K562 (cell line): ENCODE data around the gene AGO4. TPM values are rescaled to one million over a fixed set of nuclear protein-coding genes. Genes with fewer than 3 reads are reported as not detected.
A peak's percentile ranks its signal among the peaks of the same experiment; 100 is the strongest.

Source experiments
- BRF1 ChIP-seq: IDR thresholded peaks from 3 replicates; pipeline ENCODE4 v1.6.1; 2011; ENCODE audit warnings: borderline replicate concordance, mild to moderate bottlenecking; ENCODE audit not compliant: insufficient read length; ENCODE audit errors: extremely low read depth
- ESRRA ChIP-seq: fragments of 450-650 bp; IDR thresholded peaks from 2 replicates; pipeline ENCODE4 v1.6.1; 2014; ENCODE audit warnings: low read depth, mild to moderate bottlenecking, moderate library complexity, borderline replicate concordance
- GABPA ChIP-seq: fragments of 200-800 bp; sonication (Bioruptor generic); conservative IDR thresholded peaks from 2 replicates; pipeline ENCODE4 v1.6.1; 2016; ENCODE audit warnings: low read depth, missing genetic modification characterization, missing compliant biosample characterization
- HMG20A ChIP-seq: fragments of 450-650 bp; formaldehyde crosslinking; conservative IDR thresholded peaks from 2 replicates; pipeline ENCODE4 v1.4.0; 2020; ENCODE audit warnings: mild to moderate bottlenecking, mixed read lengths
- NEUROD1 ChIP-seq: fragments of 150-350 bp; IDR thresholded peaks from 2 replicates; pipeline ENCODE4 v1.6.1; 2014; ENCODE audit warnings: borderline replicate concordance, low read length, low read depth; ENCODE audit not compliant: partially characterized antibody
- PCBP2 ChIP-seq: fragments of 200-400 bp; formaldehyde crosslinking; IDR thresholded peaks from 2 replicates; pipeline ENCODE4 v1.6.1; 2018; ENCODE audit warnings: low read length, low read depth, mild to moderate bottlenecking, moderate library complexity; ENCODE audit not compliant: poor library complexity, severe bottlenecking
- PPARD ChIP-seq: fragments of 250-450 bp; sonication (Bioruptor Pico); IDR thresholded peaks from 2 replicates; pipeline ENCODE4 v1.8.0; 2022; ENCODE audit warnings: inconsistent platforms, mild to moderate bottlenecking, moderate library complexity
- PRPF4 ChIP-seq: fragments of 200-400 bp; formaldehyde crosslinking; IDR thresholded peaks from one replicate; pipeline ENCODE4 v1.6.1; 2017; ENCODE audit warnings: low read length, low read depth, mild to moderate bottlenecking; ENCODE audit not compliant: insufficient read depth, poor library complexity, severe bottlenecking
- PTRF ChIP-seq: fragments of 450-650 bp; IDR thresholded peaks from 2 replicates; pipeline ENCODE4 v1.6.1; 2016; ENCODE audit warnings: mild to moderate bottlenecking, missing genetic modification characterization, missing compliant biosample characterization
- SRF ChIP-seq, 2 experiments: fragments of 250-450, 450-650 bp in 1 of 2; sonication (Bioruptor Pico) in 1 of 2; sonication (generic) in 1 of 2; formaldehyde crosslinking; IDR thresholded peaks; 2 replicates each; pipeline versions ENCODE4 v1.5.0 to v1.5.1; 2020 to 2022; ENCODE audit warnings: mild to moderate bottlenecking in 1 of 2, missing genetic modification reagents in 1 of 2
- ZNF274 ChIP-seq: IDR thresholded peaks from 2 replicates; pipeline ENCODE4 v1.6.1; 2011; ENCODE audit warnings: low read depth, mild to moderate bottlenecking, low read length, moderate library complexity, borderline replicate concordance
- polyA plus RNA-seq, 8 experiments: library from polyadenylated mRNA; depleted of rRNA in 4 of 8; stranded (reverse) in 5 of 8; unstranded in 3 of 8; fragments of >200 nt; fragmentation: Nextera tagmentation in 2 of 8; fragmentation: Illumina TruSeq in 1 of 8; extraction: Ambion mirVana in 2 of 8; extraction: Trizol in 1 of 8; gene quantifications; 2 replicates each; pipeline versions ENCODE4 v1.2.1 to v1.2.3, GENCODE V29; 2011 to 2014; ENCODE audit warnings: inconsistent platforms in 1 of 8, missing spikeins in 1 of 8
- total RNA-seq, 7 experiments: library from RNA; depleted of rRNA in 6 of 7; stranded (reverse); fragments of >200 nt in 6 of 7; fragmentation: Illumina TruSeq in 2 of 7; extraction: Trizol in 2 of 7; gene quantifications; 2 replicates each; pipeline versions ENCODE4 v1.2.1 to v1.2.3, GENCODE V29; 2011 to 2021; ENCODE audit warnings: low replicate concordance in 1 of 7
- TF ChIP-seq, protein P1 (sequence below): sonication (generic); formaldehyde crosslinking; IDR thresholded peaks from 2 replicates; pipeline ENCODE4 v1.8.1; 2023; ENCODE audit warnings: mild to moderate bottlenecking, missing genetic modification reagents
- TF ChIP-seq, protein P2 (sequence below): fragments of 450-650 bp; IDR thresholded peaks from 2 replicates; pipeline ENCODE4 v1.7.0; 2016; ENCODE audit warnings: borderline replicate concordance
- TF ChIP-seq, protein P3 (sequence below): fragments of 450-650 bp; formaldehyde crosslinking; IDR thresholded peaks from 2 replicates; pipeline ENCODE4 v1.4.0; 2022; ENCODE audit warnings: missing genetic modification characterization
- TF ChIP-seq, protein P4 (sequence below): fragments of 250-450 bp; sonication (Bioruptor Pico); IDR thresholded peaks from 2 replicates; pipeline ENCODE4 v1.4.0; 2020
- TF ChIP-seq, protein P5 (sequence below): fragments of 150-350 bp; IDR thresholded peaks from 2 replicates; pipeline ENCODE4 v1.6.1; 2014; ENCODE audit warnings: low read depth, mild to moderate bottlenecking, low read length, borderline replicate concordance

Gene AGO4
- total and polyA plus RNA-seq, 9 of the 15 experiments (the other 6 are each of a cell fraction or from before 2014, with no cell fraction given): 1.3 to 10.5 (median 6.5) TPM

DNA sequence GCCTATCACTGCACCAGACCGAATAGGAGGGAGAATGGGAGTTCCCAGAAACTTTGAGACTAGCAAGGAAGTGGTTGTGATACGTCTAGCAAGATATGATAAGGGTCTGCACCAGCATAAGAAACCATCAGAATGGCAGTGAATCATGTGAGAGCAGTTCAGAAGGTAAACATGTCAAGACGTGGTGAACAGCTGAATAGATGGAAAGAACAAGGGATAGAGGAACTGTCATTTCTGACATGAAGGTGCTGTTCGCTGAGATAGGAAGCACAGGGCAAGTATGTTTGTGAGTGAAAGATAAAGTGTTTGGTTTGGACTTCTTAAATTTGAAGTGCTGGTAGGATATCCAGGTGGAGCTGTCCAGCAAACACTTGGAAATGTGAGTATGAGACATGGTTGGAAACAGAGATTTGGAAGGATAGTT is 74.0 kb downstream of the AGO4 start (continued):
- TF ChIP-seq, protein P1, sequence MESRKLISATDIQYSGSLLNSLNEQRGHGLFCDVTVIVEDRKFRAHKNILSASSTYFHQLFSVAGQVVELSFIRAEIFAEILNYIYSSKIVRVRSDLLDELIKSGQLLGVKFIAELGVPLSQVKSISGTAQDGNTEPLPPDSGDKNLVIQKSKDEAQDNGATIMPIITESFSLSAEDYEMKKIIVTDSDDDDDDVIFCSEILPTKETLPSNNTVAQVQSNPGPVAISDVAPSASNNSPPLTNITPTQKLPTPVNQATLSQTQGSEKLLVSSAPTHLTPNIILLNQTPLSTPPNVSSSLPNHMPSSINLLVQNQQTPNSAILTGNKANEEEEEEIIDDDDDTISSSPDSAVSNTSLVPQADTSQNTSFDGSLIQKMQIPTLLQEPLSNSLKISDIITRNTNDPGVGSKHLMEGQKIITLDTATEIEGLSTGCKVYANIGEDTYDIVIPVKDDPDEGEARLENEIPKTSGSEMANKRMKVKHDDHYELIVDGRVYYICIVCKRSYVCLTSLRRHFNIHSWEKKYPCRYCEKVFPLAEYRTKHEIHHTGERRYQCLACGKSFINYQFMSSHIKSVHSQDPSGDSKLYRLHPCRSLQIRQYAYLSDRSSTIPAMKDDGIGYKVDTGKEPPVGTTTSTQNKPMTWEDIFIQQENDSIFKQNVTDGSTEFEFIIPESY (CRISPR knock-in tag): no peak
- peak; percentile 38; the same call in 1 of the 2 replicates for TF ChIP-seq ESRRA
- TF ChIP-seq BRF1: no peak
- TF ChIP-seq, protein P2, sequence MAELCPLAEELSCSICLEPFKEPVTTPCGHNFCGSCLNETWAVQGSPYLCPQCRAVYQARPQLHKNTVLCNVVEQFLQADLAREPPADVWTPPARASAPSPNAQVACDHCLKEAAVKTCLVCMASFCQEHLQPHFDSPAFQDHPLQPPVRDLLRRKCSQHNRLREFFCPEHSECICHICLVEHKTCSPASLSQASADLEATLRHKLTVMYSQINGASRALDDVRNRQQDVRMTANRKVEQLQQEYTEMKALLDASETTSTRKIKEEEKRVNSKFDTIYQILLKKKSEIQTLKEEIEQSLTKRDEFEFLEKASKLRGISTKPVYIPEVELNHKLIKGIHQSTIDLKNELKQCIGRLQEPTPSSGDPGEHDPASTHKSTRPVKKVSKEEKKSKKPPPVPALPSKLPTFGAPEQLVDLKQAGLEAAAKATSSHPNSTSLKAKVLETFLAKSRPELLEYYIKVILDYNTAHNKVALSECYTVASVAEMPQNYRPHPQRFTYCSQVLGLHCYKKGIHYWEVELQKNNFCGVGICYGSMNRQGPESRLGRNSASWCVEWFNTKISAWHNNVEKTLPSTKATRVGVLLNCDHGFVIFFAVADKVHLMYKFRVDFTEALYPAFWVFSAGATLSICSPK: no peak
- no peak for TF ChIP-seq NEUROD1
- no peak for TF ChIP-seq HMG20A (CRISPR knock-in tag)
- TF ChIP-seq, protein P3, sequence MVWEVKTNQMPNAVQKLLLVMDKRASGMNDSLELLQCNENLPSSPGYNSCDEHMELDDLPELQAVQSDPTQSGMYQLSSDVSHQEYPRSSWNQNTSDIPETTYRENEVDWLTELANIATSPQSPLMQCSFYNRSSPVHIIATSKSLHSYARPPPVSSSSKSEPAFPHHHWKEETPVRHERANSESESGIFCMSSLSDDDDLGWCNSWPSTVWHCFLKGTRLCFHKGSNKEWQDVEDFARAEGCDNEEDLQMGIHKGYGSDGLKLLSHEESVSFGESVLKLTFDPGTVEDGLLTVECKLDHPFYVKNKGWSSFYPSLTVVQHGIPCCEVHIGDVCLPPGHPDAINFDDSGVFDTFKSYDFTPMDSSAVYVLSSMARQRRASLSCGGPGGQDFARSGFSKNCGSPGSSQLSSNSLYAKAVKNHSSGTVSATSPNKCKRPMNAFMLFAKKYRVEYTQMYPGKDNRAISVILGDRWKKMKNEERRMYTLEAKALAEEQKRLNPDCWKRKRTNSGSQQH (CRISPR knock-in tag): no peak
- TF ChIP-seq, protein P4, sequence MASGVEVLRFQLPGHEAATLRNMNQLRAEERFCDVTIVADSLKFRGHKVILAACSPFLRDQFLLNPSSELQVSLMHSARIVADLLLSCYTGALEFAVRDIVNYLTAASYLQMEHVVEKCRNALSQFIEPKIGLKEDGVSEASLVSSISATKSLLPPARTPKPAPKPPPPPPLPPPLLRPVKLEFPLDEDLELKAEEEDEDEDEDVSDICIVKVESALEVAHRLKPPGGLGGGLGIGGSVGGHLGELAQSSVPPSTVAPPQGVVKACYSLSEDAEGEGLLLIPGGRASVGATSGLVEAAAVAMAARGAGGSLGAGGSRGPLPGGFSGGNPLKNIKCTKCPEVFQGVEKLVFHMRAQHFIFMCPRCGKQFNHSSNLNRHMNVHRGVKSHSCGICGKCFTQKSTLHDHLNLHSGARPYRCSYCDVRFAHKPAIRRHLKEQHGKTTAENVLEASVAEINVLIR: no peak
- TF ChIP-seq ZNF274: no peak
- no peak for TF ChIP-seq SRF (CRISPR knock-in tag; IDR thresholded peaks at IDR 0.05)
- TF ChIP-seq PRPF4: no peak
- TF ChIP-seq, protein P5, sequence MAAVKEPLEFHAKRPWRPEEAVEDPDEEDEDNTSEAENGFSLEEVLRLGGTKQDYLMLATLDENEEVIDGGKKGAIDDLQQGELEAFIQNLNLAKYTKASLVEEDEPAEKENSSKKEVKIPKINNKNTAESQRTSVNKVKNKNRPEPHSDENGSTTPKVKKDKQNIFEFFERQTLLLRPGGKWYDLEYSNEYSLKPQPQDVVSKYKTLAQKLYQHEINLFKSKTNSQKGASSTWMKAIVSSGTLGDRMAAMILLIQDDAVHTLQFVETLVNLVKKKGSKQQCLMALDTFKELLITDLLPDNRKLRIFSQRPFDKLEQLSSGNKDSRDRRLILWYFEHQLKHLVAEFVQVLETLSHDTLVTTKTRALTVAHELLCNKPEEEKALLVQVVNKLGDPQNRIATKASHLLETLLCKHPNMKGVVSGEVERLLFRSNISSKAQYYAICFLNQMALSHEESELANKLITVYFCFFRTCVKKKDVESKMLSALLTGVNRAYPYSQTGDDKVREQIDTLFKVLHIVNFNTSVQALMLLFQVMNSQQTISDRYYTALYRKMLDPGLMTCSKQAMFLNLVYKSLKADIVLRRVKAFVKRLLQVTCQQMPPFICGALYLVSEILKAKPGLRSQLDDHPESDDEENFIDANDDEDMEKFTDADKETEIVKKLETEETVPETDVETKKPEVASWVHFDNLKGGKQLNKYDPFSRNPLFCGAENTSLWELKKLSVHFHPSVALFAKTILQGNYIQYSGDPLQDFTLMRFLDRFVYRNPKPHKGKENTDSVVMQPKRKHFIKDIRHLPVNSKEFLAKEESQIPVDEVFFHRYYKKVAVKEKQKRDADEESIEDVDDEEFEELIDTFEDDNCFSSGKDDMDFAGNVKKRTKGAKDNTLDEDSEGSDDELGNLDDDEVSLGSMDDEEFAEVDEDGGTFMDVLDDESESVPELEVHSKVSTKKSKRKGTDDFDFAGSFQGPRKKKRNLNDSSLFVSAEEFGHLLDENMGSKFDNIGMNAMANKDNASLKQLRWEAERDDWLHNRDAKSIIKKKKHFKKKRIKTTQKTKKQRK: no peak
- TF ChIP-seq PCBP2: no peak
- TF ChIP-seq PPARD (CRISPR knock-in tag): no peak
- no peak for TF ChIP-seq PTRF
- peak; percentile 46; the same call in 1 of the 2 replicates for TF ChIP-seq GABPA (tag)
